ENCODE results near the gene GRK2. TPM values are rescaled to one million over a fixed set of nuclear protein-coding genes. Genes with fewer than 3 reads are reported as not detected.

The GRK2 gene
- total RNA-seq, 1 donor, result 33.2 TPM

GRCh38 chr11:67267188-67268080 is 1.2 kb downstream of the GRK2 start:
- H3K4me3 ChIP-seq (ENCODE audit: low read depth, low read length), result peak overlapping the region; percentile 85
- no peak for TF ChIP-seq CTCF (IDR thresholded peaks at IDR 0.05; ENCODE audit: insufficient read depth, low read depth, low read length)
- no peak for DNase-seq (ENCODE audit: low read depth)

GRCh38 chr11:67268081-67268961 is 2.0 kb downstream of the GRK2 start:
- no peak for DNase-seq (ENCODE audit: low read depth)
- peak overlapping the region; percentile 85 for H3K4me3 ChIP-seq (ENCODE audit: low read depth, low read length)

GRCh38 chr11:67268962-67269268 is 2.6 kb downstream of the GRK2 start:
- TF ChIP-seq CTCF (IDR thresholded peaks at IDR 0.05; ENCODE audit: insufficient read depth, low read depth, low read length), result no peak
- DNase-seq (ENCODE audit: low read depth), result no peak
- no peak overlapping the region for H3K4me3 ChIP-seq (ENCODE audit: low read depth, low read length)

More at GRCh38 chr11:67268081-67268961, 2.0 kb downstream of the GRK2 start:
- no peak for TF ChIP-seq CTCF (IDR thresholded peaks at IDR 0.05; ENCODE audit: insufficient read depth, low read depth, low read length)

GRCh38 chr11:67269401-67270255 is 3.4 kb downstream of the GRK2 start:
- no peak for TF ChIP-seq CTCF (IDR thresholded peaks at IDR 0.05; ENCODE audit: insufficient read depth, low read depth, low read length)
- H3K4me3 ChIP-seq (ENCODE audit: low read depth, low read length), result peak overlapping the region; percentile 38
- DNase-seq (ENCODE audit: low read depth), result no peak

GRCh38 chr11:67270256-67271204 is 4.3 kb downstream of the GRK2 start:
- DNase-seq (ENCODE audit: low read depth), result no peak
- peak overlapping the region; percentile 38 for H3K4me3 ChIP-seq (ENCODE audit: low read depth, low read length)
- no peak for TF ChIP-seq CTCF (IDR thresholded peaks at IDR 0.05; ENCODE audit: insufficient read depth, low read depth, low read length)

Data from fibroblast of villous mesenchyme (primary cell).